GM12878 (cell line): ENCODE results near the gene TCTN1. TPM values are rescaled to one million over a fixed set of nuclear protein-coding genes. Genes with fewer than 3 reads are reported as not detected.

Source experiments
- BACH1 ChIP-seq: fragments of 450-650 bp; IDR thresholded peaks from 2 replicates; pipeline ENCODE4 v1.6.1; 2017; ENCODE audit warnings: mild to moderate bottlenecking, borderline replicate concordance
- BCL11A ChIP-seq: IDR thresholded peaks from 2 replicates; pipeline ENCODE4 v1.6.1; 2011; ENCODE audit warnings: low read depth, low read length
- CHD4 ChIP-seq: fragments of 200-600 bp; sonication (generic); IDR thresholded peaks from 2 replicates; pipeline ENCODE4 v1.6.1; 2016; ENCODE audit warnings: mild to moderate bottlenecking
- DPF2 ChIP-seq: fragments of 450-650 bp; IDR thresholded peaks from 2 replicates; pipeline ENCODE4 v1.6.1; 2017; ENCODE audit warnings: mild to moderate bottlenecking
- EP300 ChIP-seq, 2 experiments: fragments of 150-350 bp in 1 of 2; IDR thresholded peaks; 2 replicates each; pipeline ENCODE4 v1.6.1; 2011 to 2012; ENCODE audit warnings: low read depth in 2 of 2, low read length in 2 of 2, borderline replicate concordance in 1 of 2, improper control_type of control experiment in 1 of 2, inconsistent platforms in 1 of 2; ENCODE audit not compliant: control insufficient read depth in 1 of 2
- IKZF1 ChIP-seq: fragments of 450-650 bp; conservative IDR thresholded peaks from 2 replicates; pipeline ENCODE4 v1.6.1; 2017; ENCODE audit warnings: antibody characterized with exemption, mild to moderate bottlenecking
- MTA2 ChIP-seq: fragments of 450-650 bp; IDR thresholded peaks from 2 replicates; pipeline ENCODE4 v1.6.1; 2016; ENCODE audit warnings: low read depth, mild to moderate bottlenecking, moderate library complexity
- MXI1 ChIP-seq: fragments of 150-350 bp; IDR thresholded peaks from 2 replicates; pipeline ENCODE4 v1.6.1; 2011; ENCODE audit warnings: low read depth, mild to moderate bottlenecking, inconsistent platforms, low read length, improper control_type of control experiment
- PAX5 ChIP-seq: IDR thresholded peaks from 2 replicates; pipeline ENCODE4 v1.6.1; 2011; ENCODE audit warnings: low read depth, low read length, borderline replicate concordance
- POLR2AphosphoS5 ChIP-seq: IDR thresholded peaks from 2 replicates; pipeline ENCODE4 v1.6.1; 2011; ENCODE audit warnings: mild to moderate bottlenecking, low read length, inconsistent platforms
- SMAD1 ChIP-seq: fragments of 450-650 bp; IDR thresholded peaks from 2 replicates; pipeline ENCODE4 v1.6.1; 2018; ENCODE audit warnings: mild to moderate bottlenecking, low read depth; ENCODE audit not compliant: partially characterized antibody
- USF1 ChIP-seq: IDR thresholded peaks from 2 replicates; pipeline ENCODE4 v1.6.1; 2011; ENCODE audit warnings: borderline replicate concordance, low read depth, mild to moderate bottlenecking, moderate library complexity, mixed read lengths, low read length; ENCODE audit not compliant: insufficient read depth; ENCODE audit errors: extremely low read length
- ZBTB11 ChIP-seq: fragments of 450-650 bp; formaldehyde crosslinking; IDR thresholded peaks from 2 replicates; pipeline ENCODE4 v1.5.0; 2022; ENCODE audit warnings: mild to moderate bottlenecking, missing genetic modification characterization
- ZNF217 ChIP-seq: fragments of 450-650 bp; IDR thresholded peaks from 2 replicates; pipeline ENCODE4 v1.6.1; 2017; ENCODE audit warnings: antibody characterized with exemption, mild to moderate bottlenecking
- ZNF622 ChIP-seq: fragments of 450-650 bp; IDR thresholded peaks from 2 replicates; pipeline ENCODE4 v1.6.1; 2017; ENCODE audit warnings: mild to moderate bottlenecking, inconsistent platforms
- ZZZ3 ChIP-seq: IDR thresholded peaks from 2 replicates; pipeline ENCODE4 v1.6.1; 2011; ENCODE audit warnings: low read depth; ENCODE audit not compliant: control insufficient read depth, insufficient read length
- polyA plus RNA-seq, 11 experiments: library from polyadenylated mRNA; depleted of rRNA in 4 of 11; unstranded in 6 of 11; stranded (reverse) in 5 of 11; fragments of >200 nt; fragmentation: Nextera tagmentation in 4 of 11; fragmentation: Illumina TruSeq in 1 of 11; extraction: Ambion mirVana in 4 of 11; extraction: Trizol in 1 of 11; gene quantifications; 1 replicate in 1 of 11; 2 replicates in 10 of 11; pipeline versions ENCODE4 v1.2.1 to v1.2.3, GENCODE V29; 2011 to 2016; ENCODE audit warnings: inconsistent platforms in 2 of 11, missing spikeins in 2 of 11, low read depth in 1 of 11
- total RNA-seq, 4 experiments: library from RNA; depleted of rRNA in 3 of 4; stranded (reverse); fragments of >200 nt in 3 of 4; fragmentation: Illumina TruSeq in 1 of 4; extraction: Trizol in 1 of 4; gene quantifications; 2 replicates each; pipeline versions ENCODE4 v1.2.1 to v1.2.3, GENCODE V29; 2013 to 2021
- TF ChIP-seq, protein P1 (sequence below): fragments of 450-650 bp; IDR thresholded peaks from 2 replicates; pipeline ENCODE4 v1.6.1; 2014; ENCODE audit warnings: mild to moderate bottlenecking
- TF ChIP-seq, protein P2 (sequence below): IDR thresholded peaks from 2 replicates; pipeline ENCODE4 v1.6.1; 2012; ENCODE audit warnings: low read depth, low read length, improper control_type of control experiment
- TF ChIP-seq, protein P3 (sequence below): IDR thresholded peaks from 2 replicates; pipeline ENCODE4 v1.6.1; 2012; ENCODE audit warnings: mild to moderate bottlenecking, low read depth, low read length

TCTN1 gene
- total and polyA plus RNA-seq, 10 of the 15 experiments (the other 5 are each of a cell fraction or from before 2014, with no cell fraction given) = 8.8 to 23.5 (median 15.3) TPM

DNA sequence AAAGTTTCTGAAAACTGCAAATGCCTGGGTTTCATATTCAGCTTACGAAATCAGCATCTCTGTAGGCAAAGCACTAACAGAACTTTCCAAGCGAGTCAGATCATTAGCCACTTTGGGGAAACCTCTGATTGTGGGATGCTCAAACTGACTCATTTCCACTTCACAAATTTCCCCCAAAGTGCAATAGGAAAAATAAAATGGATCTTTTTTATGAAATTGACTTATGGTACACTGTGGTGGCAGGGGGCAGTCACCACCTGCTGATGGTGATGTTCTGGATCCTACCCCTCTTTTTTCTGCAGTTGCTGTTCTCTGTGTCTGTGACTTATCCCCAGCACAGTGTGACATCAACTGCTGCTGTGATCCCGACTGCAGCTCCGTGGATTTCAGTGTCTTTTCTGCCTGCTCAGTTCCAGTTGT, 5.6 kb downstream of the TCTN1 start (continued):
- TF ChIP-seq USF1 (no peak), BACH1 (no peak), ZNF622 (no peak), MXI1 (no peak), PAX5 (peak; percentile 77; the same call in 1 of the 2 replicates), ZNF217 (no peak), ZZZ3 (no peak), EP300 (IDR thresholded peaks at IDR 0.05; ENCODE audit: borderline replicate concordance in 1 of 2, control insufficient read depth in 1 of 2, low read depth in 2 of 2, low read length in 2 of 2) (peak; percentile 60 to 94), MTA2 (peak; percentile 85), SMAD1 (no peak), POLR2AphosphoS5 (0 out of 2 replicates have a peak, but pooled peaks have one; percentile 18), BCL11A (peak; percentile 92), DPF2 (peak; percentile 81), IKZF1 (peak; percentile 87), CHD4 (no peak), ZBTB11 (CRISPR knock-in tag) (no peak)
- TF ChIP-seq, protein P1, sequence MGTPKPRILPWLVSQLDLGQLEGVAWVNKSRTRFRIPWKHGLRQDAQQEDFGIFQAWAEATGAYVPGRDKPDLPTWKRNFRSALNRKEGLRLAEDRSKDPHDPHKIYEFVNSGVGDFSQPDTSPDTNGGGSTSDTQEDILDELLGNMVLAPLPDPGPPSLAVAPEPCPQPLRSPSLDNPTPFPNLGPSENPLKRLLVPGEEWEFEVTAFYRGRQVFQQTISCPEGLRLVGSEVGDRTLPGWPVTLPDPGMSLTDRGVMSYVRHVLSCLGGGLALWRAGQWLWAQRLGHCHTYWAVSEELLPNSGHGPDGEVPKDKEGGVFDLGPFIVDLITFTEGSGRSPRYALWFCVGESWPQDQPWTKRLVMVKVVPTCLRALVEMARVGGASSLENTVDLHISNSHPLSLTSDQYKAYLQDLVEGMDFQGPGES = no peak
- TF ChIP-seq, protein P2, sequence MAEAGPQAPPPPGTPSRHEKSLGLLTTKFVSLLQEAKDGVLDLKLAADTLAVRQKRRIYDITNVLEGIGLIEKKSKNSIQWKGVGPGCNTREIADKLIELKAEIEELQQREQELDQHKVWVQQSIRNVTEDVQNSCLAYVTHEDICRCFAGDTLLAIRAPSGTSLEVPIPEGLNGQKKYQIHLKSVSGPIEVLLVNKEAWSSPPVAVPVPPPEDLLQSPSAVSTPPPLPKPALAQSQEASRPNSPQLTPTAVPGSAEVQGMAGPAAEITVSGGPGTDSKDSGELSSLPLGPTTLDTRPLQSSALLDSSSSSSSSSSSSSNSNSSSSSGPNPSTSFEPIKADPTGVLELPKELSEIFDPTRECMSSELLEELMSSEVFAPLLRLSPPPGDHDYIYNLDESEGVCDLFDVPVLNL = no peak
- TF ChIP-seq, protein P3, sequence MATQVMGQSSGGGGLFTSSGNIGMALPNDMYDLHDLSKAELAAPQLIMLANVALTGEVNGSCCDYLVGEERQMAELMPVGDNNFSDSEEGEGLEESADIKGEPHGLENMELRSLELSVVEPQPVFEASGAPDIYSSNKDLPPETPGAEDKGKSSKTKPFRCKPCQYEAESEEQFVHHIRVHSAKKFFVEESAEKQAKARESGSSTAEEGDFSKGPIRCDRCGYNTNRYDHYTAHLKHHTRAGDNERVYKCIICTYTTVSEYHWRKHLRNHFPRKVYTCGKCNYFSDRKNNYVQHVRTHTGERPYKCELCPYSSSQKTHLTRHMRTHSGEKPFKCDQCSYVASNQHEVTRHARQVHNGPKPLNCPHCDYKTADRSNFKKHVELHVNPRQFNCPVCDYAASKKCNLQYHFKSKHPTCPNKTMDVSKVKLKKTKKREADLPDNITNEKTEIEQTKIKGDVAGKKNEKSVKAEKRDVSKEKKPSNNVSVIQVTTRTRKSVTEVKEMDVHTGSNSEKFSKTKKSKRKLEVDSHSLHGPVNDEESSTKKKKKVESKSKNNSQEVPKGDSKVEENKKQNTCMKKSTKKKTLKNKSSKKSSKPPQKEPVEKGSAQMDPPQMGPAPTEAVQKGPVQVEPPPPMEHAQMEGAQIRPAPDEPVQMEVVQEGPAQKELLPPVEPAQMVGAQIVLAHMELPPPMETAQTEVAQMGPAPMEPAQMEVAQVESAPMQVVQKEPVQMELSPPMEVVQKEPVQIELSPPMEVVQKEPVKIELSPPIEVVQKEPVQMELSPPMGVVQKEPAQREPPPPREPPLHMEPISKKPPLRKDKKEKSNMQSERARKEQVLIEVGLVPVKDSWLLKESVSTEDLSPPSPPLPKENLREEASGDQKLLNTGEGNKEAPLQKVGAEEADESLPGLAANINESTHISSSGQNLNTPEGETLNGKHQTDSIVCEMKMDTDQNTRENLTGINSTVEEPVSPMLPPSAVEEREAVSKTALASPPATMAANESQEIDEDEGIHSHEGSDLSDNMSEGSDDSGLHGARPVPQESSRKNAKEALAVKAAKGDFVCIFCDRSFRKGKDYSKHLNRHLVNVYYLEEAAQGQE = no peak
